ENCODE data around the gene PCDHB16.
"Not testable (repeated sequence)": the region's sequence is repeated elsewhere in the genome, so short reads cannot be mapped to it uniquely, and the experiment has no call there.

The PCDHB16 gene

GRCh38 chr5:141199359-141200235 is 17.4 kb downstream of the PCDHB16 start, which contains the start of gene PCDHB11:
TSS of gene PCDHB11 (plus strand) at chr5:141199627. CDS start at chr5:141199775, 148 bp downstream.
- no peak within 1 kb of the TSS for H3K4me3 ChIP-seq (ENCODE audit: low read depth, low read length)
- in situ Hi-C loops (cut with HindIII; ENCODE audit: low sequenced_read_pairs) = no loop called here
- TF ChIP-seq, protein P1, sequence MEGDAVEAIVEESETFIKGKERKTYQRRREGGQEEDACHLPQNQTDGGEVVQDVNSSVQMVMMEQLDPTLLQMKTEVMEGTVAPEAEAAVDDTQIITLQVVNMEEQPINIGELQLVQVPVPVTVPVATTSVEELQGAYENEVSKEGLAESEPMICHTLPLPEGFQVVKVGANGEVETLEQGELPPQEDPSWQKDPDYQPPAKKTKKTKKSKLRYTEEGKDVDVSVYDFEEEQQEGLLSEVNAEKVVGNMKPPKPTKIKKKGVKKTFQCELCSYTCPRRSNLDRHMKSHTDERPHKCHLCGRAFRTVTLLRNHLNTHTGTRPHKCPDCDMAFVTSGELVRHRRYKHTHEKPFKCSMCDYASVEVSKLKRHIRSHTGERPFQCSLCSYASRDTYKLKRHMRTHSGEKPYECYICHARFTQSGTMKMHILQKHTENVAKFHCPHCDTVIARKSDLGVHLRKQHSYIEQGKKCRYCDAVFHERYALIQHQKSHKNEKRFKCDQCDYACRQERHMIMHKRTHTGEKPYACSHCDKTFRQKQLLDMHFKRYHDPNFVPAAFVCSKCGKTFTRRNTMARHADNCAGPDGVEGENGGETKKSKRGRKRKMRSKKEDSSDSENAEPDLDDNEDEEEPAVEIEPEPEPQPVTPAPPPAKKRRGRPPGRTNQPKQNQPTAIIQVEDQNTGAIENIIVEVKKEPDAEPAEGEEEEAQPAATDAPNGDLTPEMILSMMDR (IDR thresholded peaks at IDR 0.05; ENCODE audit: low read depth, low read length) = no peak
- DNase-seq (ENCODE audit: low read depth, low spot score) = no peak

GRCh38 chr5:141201126-141201525 is 18.9 kb downstream of the PCDHB16 start:
- in situ Hi-C loops (cut with HindIII; ENCODE audit: low sequenced_read_pairs); H3K4me3 ChIP-seq (ENCODE audit: low read depth, low read length); DNase-seq (ENCODE audit: low read depth, low spot score): not testable (repeated sequence)

GRCh38 chr5:141201646-141202045 is 19.5 kb downstream of the PCDHB16 start:
- DNase-seq (ENCODE audit: low read depth, low spot score); H3K4me3 ChIP-seq (ENCODE audit: low read depth, low read length); in situ Hi-C loops (cut with HindIII; ENCODE audit: low sequenced_read_pairs): not testable (repeated sequence)

DNA sequence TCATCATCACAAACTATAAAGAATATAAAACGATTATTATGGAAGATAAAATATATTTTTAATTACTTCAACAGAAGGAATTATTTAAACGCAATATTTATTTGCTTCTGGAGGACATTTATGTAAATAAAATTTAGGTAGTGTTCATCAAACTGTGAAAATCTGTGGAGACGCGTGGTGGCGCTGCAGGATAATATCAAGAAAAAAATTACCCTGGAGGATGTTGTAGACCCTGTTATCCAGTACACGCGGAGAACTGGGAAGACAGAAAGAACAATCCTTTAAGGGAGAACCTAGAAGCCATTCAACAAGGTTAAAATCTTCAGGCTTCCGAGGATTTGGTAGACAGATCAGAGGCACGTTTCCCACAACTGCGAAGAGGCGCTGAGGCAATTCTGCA is 26.3 kb downstream of the PCDHB16 start, which contains the start of gene PCDHB12:
Gene PCDHB12 (plus strand): TSS at position 242 of the 400 bp plus-strand sequence. CDS start 189 bp downstream, outside the sequence.
- no peak for DNase-seq (ENCODE audit: low read depth, low spot score)
- in situ Hi-C loops (cut with HindIII; ENCODE audit: low sequenced_read_pairs) = no loop called here
- H3K4me3 ChIP-seq (ENCODE audit: low read depth, low read length) = no peak within 1 kb of the TSS
- TF ChIP-seq, protein P1 (IDR thresholded peaks at IDR 0.05; ENCODE audit: low read depth, low read length) = no peak

- in situ Hi-C loops (cut with HindIII; ENCODE audit: low sequenced_read_pairs); DNase-seq (ENCODE audit: low read depth, low spot score): not testable (repeated sequence)
Observed at GRCh38 chr5:141210281-141210680, 28.1 kb downstream of the PCDHB16 start.

DNA sequence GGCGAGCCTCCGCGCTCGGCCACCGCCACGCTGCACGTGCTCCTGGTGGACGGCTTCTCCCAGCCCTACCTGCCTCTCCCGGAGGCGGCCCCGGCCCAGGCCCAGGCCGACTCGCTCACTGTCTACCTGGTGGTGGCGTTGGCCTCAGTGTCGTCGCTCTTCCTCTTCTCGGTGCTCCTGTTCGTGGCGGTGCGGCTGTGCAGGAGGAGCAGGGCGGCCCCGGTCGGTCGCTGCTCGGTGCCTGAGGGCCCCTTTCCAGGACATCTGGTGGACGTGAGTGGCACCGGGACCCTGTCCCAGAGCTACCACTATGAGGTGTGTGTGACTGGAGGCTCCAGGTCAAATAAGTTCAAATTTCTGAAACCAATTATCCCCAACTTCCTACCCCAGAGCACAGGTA is 28.7 kb downstream of the PCDHB16 start:
- DNase-seq (ENCODE audit: low read depth, low spot score); in situ Hi-C loops (cut with HindIII; ENCODE audit: low sequenced_read_pairs); H3K4me3 ChIP-seq (ENCODE audit: low read depth, low read length): not testable (repeated sequence)

More at GRCh38 chr5:141210281-141210680, 28.1 kb downstream of the PCDHB16 start:
- not testable (repeated sequence) for H3K4me3 ChIP-seq (ENCODE audit: low read depth, low read length)

- in situ Hi-C loops (cut with HindIII; ENCODE audit: low sequenced_read_pairs); H3K4me3 ChIP-seq (ENCODE audit: low read depth, low read length); DNase-seq (ENCODE audit: low read depth, low spot score): not testable (repeated sequence)
Observed at GRCh38 chr5:141213656-141214339, 31.6 kb downstream of the PCDHB16 start, which contains the start of gene PCDHB13. TSS of gene PCDHB13 (plus strand) at chr5:141213919. CDS start at chr5:141214124, 205 bp downstream.

- DNase-seq (ENCODE audit: low read depth, low spot score); H3K4me3 ChIP-seq (ENCODE audit: low read depth, low read length); in situ Hi-C loops (cut with HindIII; ENCODE audit: low sequenced_read_pairs): not testable (repeated sequence)
Observed at GRCh38 chr5:141214583-141214982, 32.4 kb downstream of the PCDHB16 start.

DNA sequence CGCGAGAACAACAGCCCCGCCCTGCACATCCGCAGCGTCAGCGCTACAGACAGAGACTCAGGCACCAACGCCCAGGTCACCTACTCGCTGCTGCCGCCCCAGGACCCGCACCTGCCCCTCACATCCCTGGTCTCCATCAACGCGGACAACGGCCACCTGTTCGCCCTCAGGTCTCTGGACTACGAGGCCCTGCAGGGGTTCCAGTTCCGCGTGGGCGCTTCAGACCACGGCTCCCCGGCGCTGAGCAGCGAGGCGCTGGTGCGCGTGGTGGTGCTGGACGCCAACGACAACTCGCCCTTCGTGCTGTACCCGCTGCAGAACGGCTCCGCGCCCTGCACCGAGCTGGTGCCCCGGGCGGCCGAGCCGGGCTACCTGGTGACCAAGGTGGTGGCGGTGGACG is 33.3 kb downstream of the PCDHB16 start:
- H3K4me3 ChIP-seq (ENCODE audit: low read depth, low read length); DNase-seq (ENCODE audit: low read depth, low spot score); in situ Hi-C loops (cut with HindIII; ENCODE audit: low sequenced_read_pairs): not testable (repeated sequence)

GRCh38 chr5:141216035-141216434 is 33.8 kb downstream of the PCDHB16 start:
- DNase-seq (ENCODE audit: low read depth, low spot score); in situ Hi-C loops (cut with HindIII; ENCODE audit: low sequenced_read_pairs); H3K4me3 ChIP-seq (ENCODE audit: low read depth, low read length): not testable (repeated sequence)
